Hypothalamus (tissue), 51 donors: Measurements from ENCODE around the gene VPS26C.
A peak's percentile ranks its signal among the peaks of the same experiment; 100 is the strongest.
"Not testable (repeated sequence)": the region's sequence is repeated elsewhere in the genome, so short reads cannot be mapped to it uniquely, and the experiment has no call there.

ENCODE experiments used
- DNase-seq, 51 donors: peaks; one replicate each; lab custom pipeline; 2025; lab: John Stamatoyannopoulos, UW

The VPS26C gene

GRCh38 chr21:37231671-37232070, 35.5 kb downstream of the VPS26C start:
- no peak for DNase-seq

GRCh38 chr21:37231249-37231645, 35.9 kb downstream of the VPS26C start:
- no peak for DNase-seq

- DNase-seq, result no peak
Observed at GRCh38 chr21:37230632-37231248, 36.4 kb downstream of the VPS26C start.

- no peak for DNase-seq
Observed at GRCh38 chr21:37228003-37228400, 39.1 kb downstream of the VPS26C start.

GRCh38 chr21:37227071-37228002, 39.8 kb downstream of the VPS26C start:
- DNase-seq, result no peak

GRCh38 chr21:37226041-37226920, 40.9 kb downstream of the VPS26C start:
- DNase-seq, result no peak

- DNase-seq, result no peak
Observed at GRCh38 chr21:37224861-37225839, 42.0 kb downstream of the VPS26C start.

- DNase-seq, result no peak
Observed at GRCh38 chr21:37223804-37224345, 43.3 kb downstream of the VPS26C start.

GRCh38 chr21:37222248-37222647, 44.9 kb downstream of the VPS26C start:
- not testable (repeated sequence) for DNase-seq

GRCh38 chr21:37220981-37221664, 46.0 kb downstream of the VPS26C start:
- peak; percentile 28 to 96 (median 86) for DNase-seq

GRCh38 chr21:37220433-37220980, 46.6 kb downstream of the VPS26C start:
- peak in 23 of 51 donors; percentile 18 to 72 (median 44) for DNase-seq

GRCh38 chr21:37219761-37220432, 47.2 kb downstream of the VPS26C start:
- DNase-seq, result peak in 1 of 51 donors; percentile 35

- no peak for DNase-seq
Observed at GRCh38 chr21:37214952-37215351, 52.2 kb downstream of the VPS26C start.

GRCh38 chr21:37210799-37211198, 56.3 kb downstream of the VPS26C start:
- no peak for DNase-seq

GRCh38 chr21:37210130-37210529, 57.0 kb downstream of the VPS26C start:
- no peak for DNase-seq

GRCh38 chr21:37208741-37209225, 58.4 kb downstream of the VPS26C start:
- DNase-seq, result peak in 10 of 51 donors; percentile 10 to 53 (median 36)

- peak in 48 of 51 donors; percentile 2 to 88 (median 64) for DNase-seq
Observed at GRCh38 chr21:37208056-37208721, 58.9 kb downstream of the VPS26C start.
